ENCODE measurements around the gene CRHR1.

DNA sequence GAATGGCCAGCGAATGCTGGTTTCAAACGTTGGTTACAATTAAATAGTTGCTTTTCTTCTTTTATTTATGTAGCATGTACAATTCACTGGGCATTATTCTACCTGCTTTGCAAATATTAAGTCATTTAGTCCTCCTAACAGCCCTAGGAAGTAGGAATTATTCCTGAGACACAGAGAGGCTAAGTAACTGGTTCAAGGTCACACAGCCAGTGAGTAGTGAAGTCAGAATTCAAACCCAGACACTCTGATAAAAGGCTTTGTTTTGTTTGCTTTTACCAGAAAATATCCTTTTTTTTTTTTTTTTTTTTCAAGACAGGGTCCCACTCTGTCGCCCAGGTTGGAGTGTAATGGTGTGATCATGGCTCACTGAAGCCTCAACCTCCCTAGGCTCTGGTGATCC lies 2.2 kb downstream of the CRHR1 start:
- TF ChIP-seq, protein P1, sequence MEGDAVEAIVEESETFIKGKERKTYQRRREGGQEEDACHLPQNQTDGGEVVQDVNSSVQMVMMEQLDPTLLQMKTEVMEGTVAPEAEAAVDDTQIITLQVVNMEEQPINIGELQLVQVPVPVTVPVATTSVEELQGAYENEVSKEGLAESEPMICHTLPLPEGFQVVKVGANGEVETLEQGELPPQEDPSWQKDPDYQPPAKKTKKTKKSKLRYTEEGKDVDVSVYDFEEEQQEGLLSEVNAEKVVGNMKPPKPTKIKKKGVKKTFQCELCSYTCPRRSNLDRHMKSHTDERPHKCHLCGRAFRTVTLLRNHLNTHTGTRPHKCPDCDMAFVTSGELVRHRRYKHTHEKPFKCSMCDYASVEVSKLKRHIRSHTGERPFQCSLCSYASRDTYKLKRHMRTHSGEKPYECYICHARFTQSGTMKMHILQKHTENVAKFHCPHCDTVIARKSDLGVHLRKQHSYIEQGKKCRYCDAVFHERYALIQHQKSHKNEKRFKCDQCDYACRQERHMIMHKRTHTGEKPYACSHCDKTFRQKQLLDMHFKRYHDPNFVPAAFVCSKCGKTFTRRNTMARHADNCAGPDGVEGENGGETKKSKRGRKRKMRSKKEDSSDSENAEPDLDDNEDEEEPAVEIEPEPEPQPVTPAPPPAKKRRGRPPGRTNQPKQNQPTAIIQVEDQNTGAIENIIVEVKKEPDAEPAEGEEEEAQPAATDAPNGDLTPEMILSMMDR (IDR thresholded peaks at IDR 0.05), result no peak
- no peak for TF ChIP-seq POLR2A (IDR thresholded peaks at IDR 0.05)
